Endodermal cell (in vitro differentiated cells): ENCODE data around the gene PTGR3. TPM values are rescaled to one million over a fixed set of nuclear protein-coding genes. Genes with fewer than 3 reads are reported as not detected.

ENCODE experiments used
- DNase-seq: peaks from one replicate; pipeline ENCODE4 v3.0.0-alpha.2; 2017
- H3K27ac ChIP-seq: 2 replicates; pipeline ENCODE4 v1.5.1; 2013; ENCODE audit warnings: mild to moderate bottlenecking, low read depth, low read length, moderate library complexity
- H3K27me3 ChIP-seq: 2 replicates; pipeline ENCODE4 v1.6.1; 2013; ENCODE audit warnings: mild to moderate bottlenecking, low read length, moderate library complexity; ENCODE audit not compliant: insufficient read depth, control insufficient read depth, poor library complexity, severe bottlenecking
- H3K36me3 ChIP-seq: 2 replicates; pipeline ENCODE4 v1.7.0; 2013; ENCODE audit warnings: mild to moderate bottlenecking, low read length, moderate library complexity; ENCODE audit not compliant: control insufficient read depth, insufficient read depth
- H3K4me1 ChIP-seq: one replicate; pipeline ENCODE4 v1.7.0; 2013; ENCODE audit warnings: low read length; ENCODE audit not compliant: control insufficient read depth, insufficient read depth
- H3K4me3 ChIP-seq: 2 replicates; pipeline ENCODE4 v1.5.1; 2013; ENCODE audit warnings: mild to moderate bottlenecking, low read length, moderate library complexity
- H3K9ac ChIP-seq: 2 replicates; pipeline ENCODE4 v1.6.1; 2013; ENCODE audit warnings: mild to moderate bottlenecking, low read length, moderate library complexity; ENCODE audit not compliant: poor library complexity, severe bottlenecking; ENCODE audit errors: extremely low read depth
- H3K9me3 ChIP-seq: 2 replicates; pipeline ENCODE4 v1.6.1; 2013; ENCODE audit warnings: mild to moderate bottlenecking, low read length, moderate library complexity; ENCODE audit not compliant: control insufficient read depth
- H3K27ac Mint-ChIP-seq: 2 replicates; pipeline ENCODE4 v1.8.0; 2020; ENCODE audit warnings: mixed read lengths
- H3K27me3 Mint-ChIP-seq: 2 replicates; pipeline ENCODE4 v1.8.0; 2021; ENCODE audit warnings: mild to moderate bottlenecking, mixed read lengths; ENCODE audit not compliant: insufficient read depth
- H3K36me3 Mint-ChIP-seq: 2 replicates; pipeline ENCODE4 v1.8.0; 2020; ENCODE audit warnings: low read depth, mixed read lengths
- H3K4me1 Mint-ChIP-seq: 2 replicates; pipeline ENCODE4 v1.8.0; 2020; ENCODE audit warnings: mixed read lengths
- H3K4me3 Mint-ChIP-seq: 2 replicates; pipeline ENCODE4 v1.8.0; 2020; ENCODE audit warnings: mild to moderate bottlenecking, moderate library complexity, mixed read lengths
- H3K9me3 Mint-ChIP-seq: 2 replicates; pipeline ENCODE4 v1.8.0; 2020; ENCODE audit warnings: mild to moderate bottlenecking, mixed read lengths
- CTCF ChIP-seq: fragments of 200-600 bp; sonication (generic); conservative IDR thresholded peaks from 2 replicates; pipeline ENCODE4 v1.5.0; 2021; ENCODE audit warnings: antibody characterized with exemption, mild to moderate bottlenecking
- WGBS, 2 experiments: methylation state at CpG; one replicate each; pipeline versions ENCODE4 v1.1.5 to v1.1.7; 2013; ENCODE audit warnings: missing lambda C conversion rate in 2 of 2, mixed read lengths in 1 of 2; ENCODE audit not compliant: insufficient coverage in 1 of 2, insufficient read length in 1 of 2; 5-methylcytosine and 5-hydroxymethylcytosine counted together
- total RNA-seq, 2 donors: library from RNA; stranded (reverse); fragmentation: NEBNext Ultra II Directional in 1 of 2; extraction: Animal tissue kit (Norgen Biotek cat#: 25700) in 1 of 2; gene quantifications; 2 replicates in 1 of 2; 3 replicates in 1 of 2; pipeline ENCODE4 v1.2.1, GENCODE V29; 2021

PTGR3 gene
- total RNA-seq, 2 donors from 2014 or later = 12.2 to 13.3 TPM

GRCh38 chr18:75169411-75169810, 39.5 kb downstream of the PTGR3 start:
- DNase-seq = peak; percentile 24
- Histone ChIP-seq H3K4me3 (no peak overlapping the region), H3K9ac (no peak overlapping the region), H3K27ac (no peak overlapping the region), H3K27me3 (no peaks in the 10 kb centered on the region), H3K4me1 (no peaks in the 10 kb centered on the region), H3K9me3 (no peaks in the 10 kb centered on the region), H3K36me3 (no peaks in the 10 kb centered on the region)
- no peak for TF ChIP-seq CTCF
- Mint-ChIP-seq H3K27me3 (peaks cover 7% of the 10 kb centered on the region), H3K27ac (no peak overlapping the region), H3K9me3 (no peaks in the 10 kb centered on the region), H3K4me1 (peaks cover 5% of the 10 kb centered on the region), H3K4me3 (no peak overlapping the region), H3K36me3 (no peaks in the 10 kb centered on the region)
- WGBS, 2 experiments = 93% methylated on average over 5 to 9 of the region's 9 CpGs

- Mint-ChIP-seq H3K27me3 (peaks cover 9% of the 10 kb centered on the region), H3K27ac (no peak overlapping the region), H3K4me3 (no peak overlapping the region), H3K36me3 (no peaks in the 10 kb centered on the region), H3K4me1 (peaks cover 5% of the 10 kb centered on the region), H3K9me3 (no peaks in the 10 kb centered on the region)
- no peak overlapping the region for H3K27ac ChIP-seq
- no peak for TF ChIP-seq CTCF
- H3K27me3 ChIP-seq = no peaks in the 10 kb centered on the region
- H3K4me3 ChIP-seq = no peak overlapping the region
- H3K9ac ChIP-seq = no peak overlapping the region
- DNase-seq = no peak
- H3K9me3 ChIP-seq = no peaks in the 10 kb centered on the region
- WGBS, 2 experiments = 80 to 95% methylated on average over 1 to 7 of the region's 7 CpGs
- H3K4me1 ChIP-seq = no peaks in the 10 kb centered on the region
- no peaks in the 10 kb centered on the region for H3K36me3 ChIP-seq
These were observed 40.3 kb downstream of the PTGR3 start for GRCh38 chr18:75168619-75169018.

DNA sequence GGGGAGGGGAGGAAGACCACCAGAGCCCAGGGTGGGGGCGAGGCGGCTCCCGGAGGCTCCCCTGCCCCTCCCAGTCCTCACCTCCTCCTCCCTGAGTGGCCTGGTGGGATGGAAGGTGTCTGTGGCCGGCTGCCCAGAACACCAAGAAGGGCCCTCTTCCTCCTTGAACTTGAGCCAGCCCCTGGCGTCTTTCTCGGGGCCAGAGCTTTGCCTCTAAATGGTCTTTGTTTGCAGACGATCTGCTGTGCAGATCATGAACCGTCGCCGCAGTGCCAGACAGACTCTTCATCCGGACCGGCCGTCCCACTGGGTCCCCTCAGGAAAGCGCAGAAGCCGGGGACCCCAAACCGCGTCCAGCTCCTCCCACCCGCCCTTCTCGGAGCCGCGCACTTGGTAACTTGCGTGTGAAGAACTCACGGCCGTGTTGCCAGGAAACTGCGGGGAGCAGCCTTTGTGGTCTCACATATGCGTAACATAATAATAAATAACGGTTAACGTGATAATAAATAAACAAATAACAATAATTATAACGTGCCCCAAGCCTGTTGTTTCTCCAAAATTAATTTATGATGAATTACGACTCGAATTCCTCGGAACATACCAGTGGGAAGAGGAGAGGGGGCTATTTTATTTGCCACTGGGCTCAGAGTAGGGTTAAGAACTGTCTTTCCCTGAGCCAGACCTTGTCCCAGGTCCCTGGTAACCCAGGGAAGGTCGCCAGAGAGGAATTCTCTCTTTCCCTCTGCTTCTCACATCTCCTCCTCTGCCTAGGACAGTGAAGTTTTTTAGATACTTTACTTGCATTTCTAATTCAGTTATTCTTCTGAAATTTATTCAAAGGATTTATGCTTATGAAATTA, 41.0 kb downstream of the PTGR3 start:
- no peak overlapping the region for H3K27ac Mint-ChIP-seq
- no peaks in the 10 kb centered on the region for H3K36me3 Mint-ChIP-seq
- H3K9me3 Mint-ChIP-seq = no peaks in the 10 kb centered on the region
- Histone ChIP-seq H3K27me3 (no peaks in the 10 kb centered on the region), H3K36me3 (no peaks in the 10 kb centered on the region), H3K9me3 (no peaks in the 10 kb centered on the region), H3K27ac (peak overlapping the region; percentile 32), H3K4me3 (no peak overlapping the region), H3K4me1 (no peaks in the 10 kb centered on the region), H3K9ac (no peak overlapping the region)
- H3K4me1 Mint-ChIP-seq = peaks cover 2% of the 10 kb centered on the region
- TF ChIP-seq CTCF = no peak
- no peak overlapping the region for H3K4me3 Mint-ChIP-seq
- whole genome bisulfite sequencing, 2 experiments = 92 to 93% methylated on average over 14 to 33 of the region's 33 CpGs
- peak; percentile 31 for DNase-seq
- peaks cover 7% of the 10 kb centered on the region for H3K27me3 Mint-ChIP-seq
